Psoas muscle (tissue), 8 donors: ENCODE data around the gene EID1. TPM values are rescaled to one million over a fixed set of nuclear protein-coding genes. Genes with fewer than 3 reads are reported as not detected.

Experiments
- ATAC-seq, 4 donors: fragments of 200-7000 bp; cut with Tn5 transposase; one replicate each; pipeline ENCODE4 v1.9.1; 2020; ENCODE audit warnings: moderate library complexity in 3 of 4, mild to moderate bottlenecking in 2 of 4
- DNase-seq, 2 donors: peaks; one replicate each; pipeline ENCODE4 v3.0.0-alpha.2; 2020
- H3K27ac ChIP-seq: fragments of 200-600 bp; one replicate; pipeline ENCODE4 v1.8.0; 2022
- H3K27me3 ChIP-seq, 3 donors: fragments of 200-600 bp in 1 of 3; one replicate each; pipeline versions ENCODE4 v1.6.1 to v1.8.0; 2013 to 2022; ENCODE audit warnings: low read length in 2 of 3, mild to moderate bottlenecking in 2 of 3, moderate library complexity in 1 of 3; ENCODE audit not compliant: insufficient read depth in 3 of 3
- H3K36me3 ChIP-seq, 2 donors: fragments of 200-600 bp in 1 of 2; one replicate each; pipeline versions ENCODE4 v1.6.1 to v1.8.0; 2013 to 2022; ENCODE audit warnings: low read depth in 1 of 2, mild to moderate bottlenecking in 1 of 2, moderate library complexity in 1 of 2; ENCODE audit not compliant: insufficient read depth in 1 of 2
- H3K4me1 ChIP-seq: fragments of 200-600 bp; one replicate; pipeline ENCODE4 v1.8.0; 2022
- H3K4me3 ChIP-seq: fragments of 200-600 bp; one replicate; pipeline ENCODE4 v1.8.0; 2022; ENCODE audit warnings: mild to moderate bottlenecking
- H3K9me3 ChIP-seq: fragments of 200-600 bp; one replicate; pipeline ENCODE4 v1.8.0; 2022
- CTCF ChIP-seq: fragments of 200-600 bp; IDR thresholded peaks from one replicate; pipeline ENCODE4 v1.8.0; 2022; ENCODE audit warnings: antibody characterized with exemption
- WGBS, 3 donors: extraction: QIAGEN DNeasy Blood & Tissue Kit; methylation state at CpG; one replicate each; pipeline versions ENCODE4 v1.1.6 to v1.1.7; 2013; 5-methylcytosine and 5-hydroxymethylcytosine counted together
- intact Hi-C, 2 donors: fragments of 100-400 bp; cut with DNase I; formaldehyde crosslinking; loops; one replicate each; pipeline versions ENCODE4 v1.11.0 to v1.14.2; 2022
- long read RNA-seq, 2 donors: library from polyadenylated mRNA; unstranded; transcript quantifications; one replicate each; pipeline ENCODE4 v2.0.0, GENCODE V29; 2021
- polyA plus RNA-seq, 3 donors: library from polyadenylated mRNA; stranded (reverse); fragments of 200-250 nt; gene quantifications; one replicate each; pipeline ENCODE4 v1.2.3, GENCODE V29; 2013
- total RNA-seq, 4 donors: library from RNA; stranded (reverse); fragmentation: NEBNext Ultra II Directional in 2 of 4; extraction: Animal tissue kit (Norgen Biotek cat#: 25700) in 2 of 4; gene quantifications; one replicate each; pipeline versions ENCODE4 v1.2.1 to v1.2.4, GENCODE V29; 2021 to 2023
- donor health status: healthy with polysubstance abuse.
- donor health status: DM: no; HTN: no; CAD: no; lungs with moderate emphysema.
- donor health status: Bipolar disorder and iron deficiency.
- donor health status: healthy.
- donor health status: DM: yes; HTN: yes; CAD: no.
- donor health status: DM: no; HTN: no; CAD: no.
- donor health status: DM: no; HTN: no; CAD: no.
- donor health status: DM: yes; HTN: yes; CAD: no.

EID1 gene
- 100 to 1,000 TPM in 2 of 4 donors, 10 to 100 TPM in 2; 73.9 to 120 (median 98.2) TPM for total RNA-seq
- 100 to 1,000 TPM in 1 of 3 donors, 10 to 100 TPM in 2; 60.3 to 100 (median 88.1) TPM for polyA plus RNA-seq
- long read RNA-seq, donor 1, transcript EID1-201 (1 exons, 2,298 nt) = major isoform, 88 of 88 reads
- long read RNA-seq, donor 1, partial matches to known transcripts = 0 of 88 reads
- long read RNA-seq, donor 1, other reads (novel, unspliced or antisense) = 0 of 88 reads
- long read RNA-seq, donor 2, transcript EID1-201 (1 exons, 2,298 nt) = major isoform, 206 of 206 reads
- long read RNA-seq, donor 2, partial matches to known transcripts = 0 of 206 reads
- long read RNA-seq, donor 2, other reads (novel, unspliced or antisense) = 0 of 206 reads

GRCh38 chr15:48877630-48878595, at the start of gene EID1:
TSS of gene EID1 (plus strand) at chr15:48878134. CDS start at chr15:48878177, 43 bp downstream.
- intact Hi-C loops = loop anchor here (5.0 to 10.0 kb wide), 2 partner anchors 84 to 1477 kb away; partner anchors contain the start of genes SHC4 (in 2 of the 2) and GABPB1 (in 1 of the 2)
- peak; percentile 92 to 95 for DNase-seq
- H3K27me3 ChIP-seq = no peaks in the 10 kb centered on the region
- peak; percentile 99 to 100 (median 100) for ATAC-seq
- peak within 1 kb of the TSS; percentile 83 for H3K27ac ChIP-seq
- no peaks in the 10 kb centered on the region for H3K9me3 ChIP-seq
- no peaks in the 10 kb centered on the region for H3K36me3 ChIP-seq
- 0 to 1% (median 0%) methylated on average over 58 of the region's 58 CpGs for WGBS, 3 donors
- peak within 1 kb of the TSS; percentile 91 for H3K4me3 ChIP-seq
- H3K4me1 ChIP-seq = peaks cover 17% of the 10 kb centered on the region
- no peak for TF ChIP-seq CTCF

GRCh38 chr15:48828471-48828870, 49.5 kb upstream of the EID1 start:
- WGBS, 3 donors = 73 to 75% (median 74%) methylated on average over 4 of the region's 4 CpGs
- intact Hi-C loops = no loop called here
- no peaks in the 10 kb centered on the region for H3K27me3 ChIP-seq
- no peaks in the 10 kb centered on the region for H3K4me1 ChIP-seq
- H3K9me3 ChIP-seq = peaks cover 6% of the 10 kb centered on the region
- H3K4me3 ChIP-seq = no peak overlapping the region
- ATAC-seq (no peak), DNase-seq (no peak)
- H3K36me3 ChIP-seq = no peaks in the 10 kb centered on the region
- no peak for TF ChIP-seq CTCF
- no peak overlapping the region for H3K27ac ChIP-seq

GRCh38 chr15:48828906-48829305, 49.0 kb upstream of the EID1 start:
- Histone ChIP-seq H3K36me3 (no peaks in the 10 kb centered on the region), H3K27me3 (no peaks in the 10 kb centered on the region), H3K27ac (no peak overlapping the region), H3K4me3 (no peak overlapping the region), H3K9me3 (peaks cover 6% of the 10 kb centered on the region), H3K4me1 (no peaks in the 10 kb centered on the region)
- DNase-seq (no peak), ATAC-seq (no peak)
- no peak for TF ChIP-seq CTCF
- intact Hi-C loops = no loop called here

GRCh38 chr15:48832648-48833047, 45.3 kb upstream of the EID1 start:
- intact Hi-C loops = no loop called here

More at GRCh38 chr15:48832648-48833047, 45.3 kb upstream of the EID1 start:
- Histone ChIP-seq H3K4me1 (no peaks in the 10 kb centered on the region), H3K36me3 (no peaks in the 10 kb centered on the region), H3K9me3 (peaks cover 6% of the 10 kb centered on the region), H3K27ac (no peak overlapping the region), H3K27me3 (no peaks in the 10 kb centered on the region), H3K4me3 (no peak overlapping the region)
- TF ChIP-seq CTCF = no peak
- DNase-seq (no peak), ATAC-seq (no peak)
